ENCODE measurements around the gene RALGPS2.
A peak's percentile ranks its signal among the peaks of the same experiment; 100 is the strongest.

RALGPS2 gene

DNA sequence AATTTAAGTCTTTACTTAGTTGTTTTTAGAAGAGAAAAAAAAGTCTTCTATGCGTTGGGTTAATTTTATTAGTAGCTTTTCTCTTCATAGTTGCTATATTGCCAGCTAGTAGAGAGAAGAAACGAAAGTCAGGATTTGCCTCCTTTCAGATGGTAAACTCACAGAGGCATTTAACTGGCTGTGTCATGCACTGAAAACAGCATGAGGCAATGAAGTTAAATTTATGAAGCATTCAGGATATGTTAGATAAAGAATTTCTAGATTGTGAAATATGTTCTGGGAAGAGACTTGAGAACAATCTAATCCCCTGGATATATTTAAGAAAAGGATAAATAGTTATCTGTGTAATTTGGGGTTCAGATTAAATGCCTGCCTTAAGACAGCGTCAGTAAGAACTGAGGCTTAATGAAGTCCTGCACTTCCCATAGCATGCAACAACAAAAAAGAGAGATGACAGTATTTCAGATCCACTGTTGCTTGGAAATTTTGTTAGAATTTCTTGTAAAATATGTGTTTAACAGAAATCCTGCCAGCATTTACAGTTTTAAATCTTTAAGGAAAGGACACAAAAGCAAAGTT, 144.2 kb downstream of the RALGPS2 start:
- DNase-seq: no peak

DNA sequence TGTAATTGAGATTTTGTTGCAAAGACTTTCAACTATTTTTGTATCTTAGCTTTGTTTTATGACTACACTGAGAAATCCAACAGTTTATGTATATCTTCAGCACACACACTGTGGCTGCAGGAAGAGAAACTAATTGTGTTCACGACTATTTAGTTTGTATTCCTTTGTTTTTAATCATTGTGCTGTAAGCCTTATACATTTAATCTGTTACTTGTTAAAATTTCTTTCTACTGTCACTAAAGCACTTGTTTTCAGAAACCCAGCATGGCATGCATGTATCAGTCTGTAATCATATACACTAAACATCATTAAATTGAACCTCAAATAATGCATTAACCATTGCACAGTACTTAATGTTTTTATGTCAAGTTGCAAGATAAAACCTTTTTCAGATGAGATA, 145.2 kb downstream of the RALGPS2 start:
- no peak for DNase-seq

DNA sequence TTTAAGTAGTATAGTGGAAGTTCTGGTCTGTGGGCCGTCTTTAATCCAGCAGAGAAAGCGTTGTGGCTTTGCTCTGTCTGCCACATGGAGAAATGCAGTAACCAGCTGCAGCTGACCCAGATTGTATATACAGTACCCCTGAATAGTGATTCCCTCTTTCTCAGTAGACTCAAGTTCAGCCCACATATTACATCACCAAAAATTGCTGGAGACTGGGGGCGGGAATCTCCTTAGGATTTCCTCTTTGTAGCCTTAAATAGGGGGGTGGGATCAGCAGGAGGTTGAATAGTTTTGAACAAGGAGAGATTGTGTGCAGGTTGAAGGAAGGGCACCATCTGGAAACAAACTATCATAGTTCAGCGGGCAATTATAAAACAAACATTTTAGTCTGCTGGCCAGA, 145.9 kb downstream of the RALGPS2 start, which contains the start of gene ANGPTL1:
Gene ANGPTL1, minus strand, starts transcription at position 134 of the 400 bp plus-strand sequence. CDS start 5,301 bp downstream, outside the sequence.
- peak in 2 of 3 experiments; percentile 4 to 11 for DNase-seq

DNA sequence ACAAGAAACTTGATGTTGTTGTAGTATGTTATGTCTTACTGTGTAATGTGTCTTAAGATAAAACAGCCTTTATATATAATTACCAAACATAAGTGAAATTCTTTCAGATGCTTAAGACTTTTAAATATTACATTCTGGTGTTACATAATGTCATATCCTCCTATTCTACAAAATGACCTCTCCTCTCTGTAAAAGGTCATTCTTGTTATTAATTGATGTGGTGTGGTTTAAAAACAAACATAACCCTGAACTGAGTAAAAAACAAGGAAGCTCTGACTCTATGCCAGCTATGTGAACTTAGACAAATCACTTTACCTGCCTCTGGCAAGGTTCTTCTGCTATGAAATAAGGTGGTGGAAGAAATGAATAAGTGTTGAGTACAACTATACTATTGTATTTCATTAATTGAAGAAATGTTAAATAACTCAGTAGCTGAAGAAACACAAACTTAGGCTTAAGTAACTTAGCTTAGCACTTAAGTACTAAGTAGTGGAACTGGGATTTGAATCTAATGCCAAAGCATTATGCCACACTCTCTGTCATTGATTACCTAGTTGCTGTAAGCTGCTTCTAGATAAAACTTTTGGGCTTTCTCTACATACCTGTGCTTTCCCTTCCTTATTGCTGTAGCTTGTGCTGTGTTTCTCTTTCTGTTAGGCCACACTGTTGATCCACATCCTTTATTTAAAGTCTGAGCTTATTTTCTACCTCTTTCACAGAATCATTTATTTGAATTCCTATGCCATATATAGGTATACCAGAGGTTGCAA, 146.7 kb downstream of the RALGPS2 start:
- DNase-seq: no peak

DNA sequence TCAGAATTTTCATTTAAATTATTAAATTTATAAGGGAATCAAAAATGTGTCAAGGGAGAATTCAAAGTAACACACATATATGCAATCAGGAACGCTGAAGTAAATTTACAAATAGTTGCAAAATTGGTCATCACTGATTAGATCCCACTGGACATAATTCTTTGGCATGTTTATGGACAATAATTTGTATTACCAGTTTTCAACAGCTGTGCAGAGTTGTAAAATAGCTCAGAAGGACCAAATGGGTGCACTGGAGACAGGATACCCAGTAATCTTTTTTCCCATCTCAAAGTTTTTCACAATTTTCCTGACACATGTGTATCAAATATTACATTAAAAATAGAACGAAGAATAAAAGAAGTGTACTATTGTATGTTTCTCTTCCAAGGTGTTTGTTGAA, 149.9 kb downstream of the RALGPS2 start:
- DNase-seq: no peak

DNA sequence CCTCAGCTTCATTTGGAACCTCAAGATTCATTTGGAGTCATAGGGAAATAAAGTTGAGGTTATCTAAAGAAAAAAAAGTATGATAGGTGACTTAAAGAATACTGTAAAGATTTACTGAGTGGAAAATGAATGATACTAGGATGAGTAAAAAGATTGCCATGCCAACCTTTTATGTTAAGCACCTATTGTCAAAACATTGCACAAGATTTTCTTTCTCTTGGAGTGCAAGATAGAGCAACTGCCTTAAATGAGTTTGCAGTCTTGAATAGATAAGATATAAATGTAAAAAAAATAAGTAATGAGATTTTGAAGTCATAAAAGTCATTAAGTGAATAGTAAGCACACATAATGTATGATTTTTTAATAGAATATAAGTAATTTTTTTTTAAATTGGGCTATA, 150.9 kb downstream of the RALGPS2 start:
- no peak for DNase-seq

DNA sequence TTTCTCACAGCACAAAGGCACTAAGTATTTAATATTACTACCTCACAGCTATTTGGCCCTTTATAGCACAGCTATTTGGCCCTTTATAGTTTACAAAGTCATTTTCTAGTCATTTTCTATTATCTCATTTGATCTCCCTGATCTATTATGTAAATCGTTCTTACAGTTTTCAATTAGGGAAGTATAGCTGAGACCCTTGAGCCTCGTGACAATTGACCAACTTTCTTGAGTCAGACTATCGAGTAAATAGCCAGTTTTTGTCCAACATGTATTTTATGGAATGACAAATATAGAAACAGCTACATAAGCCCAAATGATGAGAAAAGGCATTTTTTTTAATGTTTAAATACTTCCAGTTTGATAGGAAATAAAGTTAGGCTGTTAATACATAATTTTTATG, 152.9 kb downstream of the RALGPS2 start:
- peak in 1 of 3 experiments; percentile 36 for DNase-seq

DNA sequence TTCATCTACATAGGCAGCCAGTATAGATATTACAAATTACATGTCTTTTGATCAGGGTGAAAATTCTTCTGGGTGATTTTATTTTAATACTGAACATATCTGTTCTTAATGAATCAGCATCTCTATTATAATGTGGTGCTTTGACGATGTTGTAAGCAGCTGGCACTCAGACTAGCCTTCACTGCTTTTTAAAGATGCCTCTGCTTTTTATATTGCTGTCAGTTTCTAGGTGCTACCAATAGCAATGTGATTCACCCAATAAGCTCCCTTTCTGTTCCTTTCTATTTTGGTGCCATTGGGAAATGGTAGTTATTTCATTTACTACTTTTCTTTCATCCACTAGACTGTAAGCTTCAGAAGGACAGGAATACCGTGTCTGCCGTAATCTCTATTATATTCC, 156.9 kb downstream of the RALGPS2 start:
- DNase-seq: no peak

DNA sequence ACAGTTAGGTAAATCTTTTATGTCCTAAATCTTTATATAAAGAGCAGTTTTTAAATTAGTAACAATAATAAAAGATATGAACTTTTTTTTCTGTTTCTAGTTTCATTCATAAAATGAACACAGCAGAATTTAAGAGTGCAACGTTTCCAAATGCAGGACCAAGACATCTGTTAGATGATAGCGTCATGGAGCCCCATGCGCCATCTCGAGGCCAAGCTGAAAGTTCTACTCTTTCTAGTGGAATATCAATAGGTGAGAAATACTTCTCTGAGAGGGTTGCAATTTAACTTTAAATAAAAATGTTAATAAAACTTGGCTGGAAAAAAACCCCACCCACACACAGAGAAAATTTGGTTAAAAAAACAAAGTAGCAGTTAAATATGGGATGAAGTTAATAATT, 160.8 kb downstream of the RALGPS2 start:
- no peak for DNase-seq

DNA sequence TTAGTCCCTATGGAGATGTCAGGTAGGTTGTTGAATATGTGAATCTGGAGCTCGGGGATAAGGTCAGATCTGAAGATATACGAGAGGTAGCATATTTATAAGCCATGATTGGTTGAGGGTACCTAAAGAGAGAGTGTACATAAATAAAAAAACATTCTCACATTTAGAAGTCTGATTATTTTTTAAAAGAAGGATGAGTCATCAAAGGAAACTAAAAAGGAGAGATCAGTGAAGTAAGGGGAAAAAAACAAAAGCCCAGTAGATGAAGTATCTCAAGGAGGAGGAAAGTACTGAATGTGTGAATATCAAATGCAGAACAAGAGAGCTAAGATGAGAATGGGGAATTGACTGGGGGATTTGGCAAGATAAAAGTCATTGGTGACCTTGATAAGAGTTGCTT, 161.5 kb downstream of the RALGPS2 start:
- DNase-seq: no peak

DNA sequence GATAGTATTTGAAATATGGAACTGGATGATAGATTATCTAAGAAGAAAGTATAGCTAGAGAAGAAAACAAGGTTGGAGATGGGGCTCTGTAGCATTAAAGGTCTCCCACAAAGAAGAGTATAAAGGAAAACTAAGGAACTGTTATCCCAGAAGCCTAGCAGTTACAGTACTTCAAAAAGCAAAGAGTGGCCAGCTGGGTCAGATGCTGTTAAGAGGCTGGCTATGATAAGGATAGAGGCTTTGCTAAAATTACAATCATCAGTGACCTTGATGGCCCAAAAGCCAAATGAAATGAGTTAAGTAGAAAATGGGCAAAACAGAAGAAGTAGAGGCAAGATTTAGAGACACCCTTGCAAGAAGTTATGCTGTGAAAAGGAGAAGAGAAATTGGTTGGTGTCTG, 170.9 kb downstream of the RALGPS2 start:
- no peak for DNase-seq

DNA sequence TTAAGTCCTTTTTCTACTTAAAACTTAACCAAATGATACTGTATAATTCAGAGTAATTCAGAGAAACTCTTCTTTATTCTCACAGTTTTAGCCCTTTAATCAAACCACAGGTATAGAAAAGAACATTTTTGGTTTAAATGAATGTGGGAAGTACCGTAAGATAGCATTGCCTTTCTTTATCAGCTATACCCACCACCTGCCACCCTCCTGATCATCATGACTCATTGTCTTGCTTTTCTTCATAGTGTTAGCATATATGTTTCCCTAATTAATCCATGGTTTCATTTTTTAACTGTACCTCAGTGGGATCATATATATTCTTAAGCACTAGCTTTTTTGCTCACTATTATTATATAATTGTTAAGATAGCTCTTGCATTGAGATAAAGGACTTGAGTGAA, 173.4 kb downstream of the RALGPS2 start:
- DNase-seq: no peak

DNA sequence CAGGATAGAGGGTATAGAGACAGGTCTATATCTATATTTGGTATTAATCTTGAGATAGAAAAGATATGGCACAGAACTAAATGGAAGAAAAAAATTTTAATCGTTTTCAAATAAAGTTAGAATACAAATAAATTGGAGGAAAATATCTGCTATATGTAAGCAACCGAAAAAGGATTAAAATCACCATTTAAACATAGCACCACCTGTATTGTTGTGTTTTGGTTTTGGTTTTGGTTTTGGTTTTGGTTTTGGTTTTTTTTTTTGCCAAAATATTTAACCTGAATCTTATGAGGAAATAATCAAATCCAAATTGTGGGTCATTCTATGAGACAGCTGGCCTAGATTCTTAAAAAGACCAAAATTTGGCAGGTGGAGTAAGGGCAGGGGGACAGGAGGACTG, 174.4 kb downstream of the RALGPS2 start:
- DNase-seq: no peak

DNA sequence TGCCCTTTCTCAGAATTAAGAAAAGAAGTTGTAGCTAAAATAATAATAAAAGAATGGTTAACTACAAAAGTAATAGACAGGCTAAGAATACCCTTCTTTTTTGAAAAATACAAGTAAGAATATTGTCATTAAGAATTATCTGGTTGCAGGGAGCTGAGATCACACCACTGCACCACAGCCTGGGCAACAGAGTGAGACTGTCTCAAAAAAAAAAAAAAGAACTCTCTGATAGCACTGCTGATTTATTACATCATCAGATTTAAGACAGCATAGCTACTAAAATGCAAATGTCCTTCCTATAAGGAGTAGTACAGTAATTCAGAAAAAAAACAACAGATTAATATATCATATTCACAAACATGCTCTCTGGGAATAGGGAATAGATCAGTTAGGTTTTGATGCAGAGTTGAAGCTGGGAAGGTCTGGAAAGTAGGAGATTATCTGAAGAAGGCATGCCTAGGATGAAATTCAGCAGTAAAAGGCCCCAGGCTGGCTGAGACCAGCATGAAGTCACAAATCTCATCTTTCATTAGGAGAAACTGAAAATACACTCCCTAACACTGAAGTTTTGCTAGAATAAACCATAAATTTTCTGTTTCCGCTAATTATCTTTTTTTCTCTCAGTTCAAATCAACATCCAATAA, 176.6 kb downstream of the RALGPS2 start:
- no peak for DNase-seq

DNA sequence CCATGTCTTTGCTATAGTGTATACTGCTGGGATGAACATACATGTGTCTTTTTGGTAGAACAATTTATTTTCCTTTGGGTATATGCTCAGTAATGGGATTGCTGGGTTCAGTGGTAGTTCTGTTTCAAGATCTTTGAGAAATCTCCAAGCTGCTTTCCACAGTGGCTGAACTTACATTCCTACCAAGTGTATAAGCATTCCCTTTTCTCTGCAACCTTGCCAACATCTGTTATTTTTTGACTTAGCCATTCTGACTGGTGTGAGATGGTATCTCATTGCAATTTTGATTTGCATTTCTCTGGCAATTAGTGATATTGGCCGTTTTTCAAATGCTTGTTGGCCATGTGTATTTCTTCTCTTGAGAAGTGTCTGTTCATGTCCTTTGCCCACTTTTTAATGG, 183.3 kb downstream of the RALGPS2 start:
- DNase-seq: no peak

DNA sequence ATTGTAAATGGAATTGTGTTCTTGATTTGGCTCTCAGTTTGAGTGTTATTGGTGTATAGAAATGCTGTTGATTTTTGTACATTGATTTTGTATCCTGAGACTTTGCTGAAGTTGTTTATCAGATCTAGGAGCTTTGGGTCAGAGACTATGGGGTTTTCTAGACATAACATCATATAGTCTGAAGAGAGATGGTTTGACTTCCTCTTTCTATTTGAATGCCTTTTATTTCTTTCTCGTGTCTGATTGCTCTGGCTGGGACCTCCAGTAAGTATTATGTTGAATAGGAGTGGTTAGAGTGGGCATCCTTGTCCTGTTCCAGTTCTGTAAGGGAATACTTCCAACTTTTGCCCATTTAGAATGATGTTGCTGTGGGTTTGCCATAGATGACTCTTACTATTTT, 185.0 kb downstream of the RALGPS2 start:
- no peak for DNase-seq

DNA sequence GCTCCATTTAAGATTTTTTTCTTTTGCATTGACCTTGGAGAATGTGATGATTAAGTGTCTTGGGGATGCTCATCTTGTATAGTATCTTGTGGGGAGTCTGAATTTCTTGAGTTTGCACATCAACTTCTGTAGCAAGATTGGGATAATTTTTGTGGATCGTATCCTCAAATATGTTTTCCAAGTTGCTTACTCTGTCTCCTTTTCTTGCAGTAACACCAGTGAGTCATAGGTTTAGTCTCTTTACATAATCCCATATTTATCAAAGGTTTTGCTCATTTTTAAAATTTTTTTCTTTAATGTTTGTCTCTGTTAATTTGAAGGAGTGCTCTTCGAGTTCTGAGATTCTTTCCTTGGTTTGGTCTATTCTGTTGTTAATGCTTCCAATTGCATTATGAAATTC, 187.6 kb downstream of the RALGPS2 start:
- DNase-seq: no peak

DNA sequence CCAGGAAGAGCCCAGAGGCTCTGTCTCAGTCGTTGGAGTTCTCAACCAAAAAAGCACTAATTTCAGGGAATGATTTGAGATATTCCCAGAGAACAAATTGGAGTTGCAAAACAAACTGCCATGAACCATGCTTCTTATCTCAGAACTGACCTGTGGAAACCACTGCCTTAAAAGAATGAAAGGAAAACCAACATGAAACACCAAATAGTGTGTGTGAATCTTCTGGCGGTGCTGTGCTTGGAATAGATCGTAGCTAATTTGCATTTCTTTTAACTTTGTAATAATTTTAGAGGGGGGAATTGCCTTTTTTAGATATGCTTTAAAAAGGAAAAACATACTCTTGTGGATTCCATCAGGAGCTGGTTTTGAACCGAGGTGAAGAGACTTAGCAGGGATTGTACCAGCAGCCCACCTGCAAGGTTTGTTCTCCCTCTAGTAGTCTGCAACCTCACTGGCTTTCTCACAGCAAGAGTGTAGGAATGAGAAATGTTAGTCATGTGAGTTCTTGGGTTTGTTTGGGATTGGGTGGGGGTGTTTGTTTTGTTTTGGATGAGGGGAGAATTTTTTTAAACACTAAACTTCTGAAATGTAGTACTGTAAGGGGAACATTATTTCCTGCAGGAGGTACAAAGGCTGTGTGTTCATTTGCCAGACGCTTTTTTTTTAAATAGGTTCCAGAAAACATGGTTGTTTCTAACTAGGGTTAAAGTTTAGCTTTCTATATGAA, 191.6 kb downstream of the RALGPS2 start:
- DNase-seq: no peak

DNA sequence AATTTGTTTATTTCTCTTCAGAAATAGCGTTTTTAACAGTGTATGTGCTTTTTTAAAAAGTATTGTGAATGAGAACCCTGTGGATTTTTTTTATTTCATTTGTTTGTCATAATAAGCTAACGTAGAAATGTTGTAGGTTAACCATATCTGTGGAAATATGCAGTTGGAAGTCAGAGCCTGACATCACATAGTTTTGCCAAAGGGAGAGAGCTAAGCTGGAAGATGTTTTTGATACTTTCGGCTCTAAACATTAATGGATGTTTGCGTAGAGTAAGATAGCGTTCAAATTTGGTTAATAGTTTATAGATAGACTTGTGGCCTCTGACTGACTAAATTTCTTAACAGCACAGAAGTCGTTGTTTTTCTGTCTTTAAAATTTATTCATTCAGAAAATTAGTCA, 193.3 kb downstream of the RALGPS2 start:
- no peak for DNase-seq

DNA sequence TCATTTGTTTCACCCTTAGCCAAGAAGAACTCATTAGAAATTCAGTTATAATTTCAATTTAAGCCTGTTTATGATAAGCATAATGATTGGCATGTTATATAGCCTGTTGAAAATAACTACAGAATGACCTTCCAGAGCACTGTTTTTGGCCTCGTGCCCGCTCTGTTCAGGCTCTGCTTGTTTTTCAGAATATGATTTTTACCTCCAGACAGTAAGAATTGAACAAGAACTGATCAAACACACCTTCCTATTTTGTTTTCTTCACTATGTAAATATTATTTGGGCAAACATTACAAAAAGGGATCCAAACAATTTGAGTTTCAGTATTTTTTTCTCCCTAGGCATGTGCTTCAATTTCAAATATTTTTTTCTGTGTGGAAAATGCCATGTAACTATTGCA, 193.9 kb downstream of the RALGPS2 start:
- DNase-seq: no peak

DNA sequence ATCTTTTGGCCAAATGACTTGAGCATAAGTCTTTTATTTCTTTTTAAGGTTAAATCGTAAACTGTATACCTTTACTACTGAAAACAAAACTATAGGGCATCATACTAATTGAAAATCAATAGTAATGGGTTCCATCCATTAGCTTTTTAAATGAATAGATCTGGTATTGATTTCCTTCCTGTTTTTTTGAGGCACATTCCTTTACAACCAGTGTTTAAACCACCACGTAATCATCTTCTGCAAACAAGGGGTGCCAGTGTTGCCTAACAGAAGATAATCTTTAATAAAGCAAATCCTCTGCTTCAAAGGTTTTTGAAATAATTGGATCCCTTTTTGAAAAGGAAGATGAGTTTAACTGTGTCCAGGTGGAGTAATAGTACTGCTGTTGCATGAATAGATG, 194.5 kb downstream of the RALGPS2 start:
- no peak for DNase-seq

DNA sequence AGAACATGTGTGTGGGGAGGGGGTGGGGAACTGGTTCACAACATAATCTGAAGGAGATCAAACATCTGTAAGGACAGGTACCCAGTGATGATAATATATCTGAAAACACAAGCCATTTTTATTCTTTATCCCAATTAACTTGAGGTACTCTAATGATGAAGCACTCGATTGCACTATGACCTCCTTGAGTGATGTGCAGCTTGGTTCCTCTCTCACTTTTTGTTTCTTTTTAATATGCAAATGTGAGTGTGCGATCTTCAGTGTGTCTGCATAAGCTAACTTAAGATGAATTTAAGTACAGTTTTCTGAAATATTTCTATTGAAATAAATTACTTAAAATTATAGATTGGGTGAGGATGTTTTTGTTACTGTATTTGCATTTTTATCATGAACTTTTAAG, 196.5 kb downstream of the RALGPS2 start:
- no peak for DNase-seq

DNA sequence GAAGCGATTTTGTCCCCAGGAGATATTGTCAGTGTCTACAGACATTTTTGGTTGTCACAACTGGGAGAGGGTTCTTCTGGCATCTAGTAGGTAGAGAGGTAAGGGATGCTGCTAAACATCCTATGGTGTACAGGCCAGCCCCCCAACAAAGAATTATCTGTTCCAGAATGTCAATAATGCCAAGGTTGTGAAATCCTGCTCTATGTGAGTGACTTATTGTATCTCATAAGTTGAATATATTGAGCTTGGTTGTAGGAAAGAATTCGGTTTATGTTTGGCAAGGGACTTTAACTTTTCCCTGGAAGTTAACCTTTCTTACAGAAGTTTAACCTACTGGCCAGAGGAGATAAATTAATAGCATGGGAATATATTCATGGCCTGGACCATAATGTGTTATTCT, 198.5 kb downstream of the RALGPS2 start:
- DNase-seq: no peak

DNA sequence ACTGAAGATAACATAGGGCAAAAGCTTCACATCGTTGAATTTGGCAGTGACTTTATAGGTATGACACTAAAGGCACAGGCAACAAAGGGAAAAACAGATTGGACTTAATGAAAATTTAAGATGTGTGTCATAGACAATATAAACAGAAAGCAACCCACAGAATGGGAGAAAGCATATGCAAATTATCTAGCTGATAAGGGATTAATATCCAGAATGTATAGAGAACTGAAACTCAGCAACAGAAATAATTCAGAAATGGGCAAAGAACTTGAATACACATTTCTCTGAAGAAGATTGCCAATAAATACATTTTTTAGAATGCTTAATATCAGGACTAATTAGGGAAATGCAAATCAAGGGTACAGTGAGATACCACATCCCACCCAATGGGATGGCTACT, 201.0 kb downstream of the RALGPS2 start:
- no peak for DNase-seq
